ENCODE results near the gene HOXD12. TPM values are rescaled to one million over a fixed set of nuclear protein-coding genes. Genes with fewer than 3 reads are reported as not detected.

The HOXD12 gene
- total RNA-seq, 2 experiments from 2014 or later: 0.25 TPM; not detected in 1

DNA sequence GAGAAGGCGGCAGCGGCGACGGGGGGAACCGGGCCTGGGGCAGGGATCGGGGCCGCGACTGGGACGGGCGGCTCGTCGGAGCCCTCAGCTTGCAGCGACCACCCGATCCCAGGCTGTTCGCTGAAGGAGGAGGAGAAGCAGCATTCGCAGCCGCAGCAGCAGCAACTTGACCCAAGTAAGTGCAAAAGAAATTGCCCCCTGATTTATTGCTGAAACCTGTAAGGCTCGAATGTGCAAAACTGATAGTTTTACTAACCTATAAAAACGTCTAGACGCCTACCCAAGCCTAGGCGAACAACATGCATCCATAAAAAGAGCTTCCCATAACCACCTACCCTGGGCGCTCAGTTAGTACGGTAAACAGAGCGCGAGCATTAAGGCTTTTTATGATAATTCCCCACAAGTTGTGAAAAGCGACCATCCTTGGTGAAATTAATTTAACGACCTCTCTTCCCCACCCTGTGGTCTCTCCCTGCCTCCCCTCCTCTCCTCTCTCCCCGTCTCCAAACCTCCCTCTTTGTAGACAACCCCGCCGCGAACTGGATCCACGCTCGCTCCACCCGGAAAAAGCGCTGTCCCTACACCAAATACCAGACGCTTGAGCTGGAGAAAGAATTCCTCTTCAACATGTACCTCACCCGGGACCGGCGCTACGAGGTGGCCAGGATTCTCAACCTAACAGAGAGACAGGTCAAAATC, 24.0 kb downstream of the HOXD12 start:
- no peak overlapping the region for H3K27ac ChIP-seq (ENCODE audit: low read depth, low read length, poor library complexity, severe bottlenecking)
- no peaks in the 10 kb centered on the region for H4K20me1 ChIP-seq (ENCODE audit: insufficient read depth, low read length)
- no peak for TF ChIP-seq EZH2phosphoT487 (IDR thresholded peaks at IDR 0.05; ENCODE audit: borderline replicate concordance, low read depth, low read length)
- TF ChIP-seq, protein P1, sequence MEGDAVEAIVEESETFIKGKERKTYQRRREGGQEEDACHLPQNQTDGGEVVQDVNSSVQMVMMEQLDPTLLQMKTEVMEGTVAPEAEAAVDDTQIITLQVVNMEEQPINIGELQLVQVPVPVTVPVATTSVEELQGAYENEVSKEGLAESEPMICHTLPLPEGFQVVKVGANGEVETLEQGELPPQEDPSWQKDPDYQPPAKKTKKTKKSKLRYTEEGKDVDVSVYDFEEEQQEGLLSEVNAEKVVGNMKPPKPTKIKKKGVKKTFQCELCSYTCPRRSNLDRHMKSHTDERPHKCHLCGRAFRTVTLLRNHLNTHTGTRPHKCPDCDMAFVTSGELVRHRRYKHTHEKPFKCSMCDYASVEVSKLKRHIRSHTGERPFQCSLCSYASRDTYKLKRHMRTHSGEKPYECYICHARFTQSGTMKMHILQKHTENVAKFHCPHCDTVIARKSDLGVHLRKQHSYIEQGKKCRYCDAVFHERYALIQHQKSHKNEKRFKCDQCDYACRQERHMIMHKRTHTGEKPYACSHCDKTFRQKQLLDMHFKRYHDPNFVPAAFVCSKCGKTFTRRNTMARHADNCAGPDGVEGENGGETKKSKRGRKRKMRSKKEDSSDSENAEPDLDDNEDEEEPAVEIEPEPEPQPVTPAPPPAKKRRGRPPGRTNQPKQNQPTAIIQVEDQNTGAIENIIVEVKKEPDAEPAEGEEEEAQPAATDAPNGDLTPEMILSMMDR (conservative IDR thresholded peaks at IDR 0.05; ENCODE audit: low read length): no peak
- no peak overlapping the region for H2AFZ ChIP-seq (ENCODE audit: low read length)
- no peak overlapping the region for H3K4me2 ChIP-seq (ENCODE audit: low read length)
- no peak overlapping the region for H3K4me3 ChIP-seq (ENCODE audit: low read depth, low read length, poor library complexity, severe bottlenecking)
- H3K9me2 ChIP-seq (ENCODE audit: insufficient read depth, low read length): no peaks in the 10 kb centered on the region
- ChIA-PET POLR2A (no interaction called here), CTCF (ENCODE audit: unreplicated experiment) (no interaction called here)
- H3K36me3 ChIP-seq (ENCODE audit: insufficient read depth, low read length): no peaks in the 10 kb centered on the region
- no peaks in the 10 kb centered on the region for H3K4me1 ChIP-seq (ENCODE audit: insufficient read depth, low read length, poor library complexity, severe bottlenecking)
- intact Hi-C loops (cut with micrococcal nuclease; ENCODE audit: unreplicated experiment): no loop called here
- no peak for DNase-seq (ENCODE audit: low spot score)
- H3K9me3 ChIP-seq (ENCODE audit: low read length): no peaks in the 10 kb centered on the region
- BruUV-seq (replicated peaks): no TSS peak
- H3K79me2 ChIP-seq (ENCODE audit: insufficient read depth, low read depth, low read length): no peaks in the 10 kb centered on the region

DNA sequence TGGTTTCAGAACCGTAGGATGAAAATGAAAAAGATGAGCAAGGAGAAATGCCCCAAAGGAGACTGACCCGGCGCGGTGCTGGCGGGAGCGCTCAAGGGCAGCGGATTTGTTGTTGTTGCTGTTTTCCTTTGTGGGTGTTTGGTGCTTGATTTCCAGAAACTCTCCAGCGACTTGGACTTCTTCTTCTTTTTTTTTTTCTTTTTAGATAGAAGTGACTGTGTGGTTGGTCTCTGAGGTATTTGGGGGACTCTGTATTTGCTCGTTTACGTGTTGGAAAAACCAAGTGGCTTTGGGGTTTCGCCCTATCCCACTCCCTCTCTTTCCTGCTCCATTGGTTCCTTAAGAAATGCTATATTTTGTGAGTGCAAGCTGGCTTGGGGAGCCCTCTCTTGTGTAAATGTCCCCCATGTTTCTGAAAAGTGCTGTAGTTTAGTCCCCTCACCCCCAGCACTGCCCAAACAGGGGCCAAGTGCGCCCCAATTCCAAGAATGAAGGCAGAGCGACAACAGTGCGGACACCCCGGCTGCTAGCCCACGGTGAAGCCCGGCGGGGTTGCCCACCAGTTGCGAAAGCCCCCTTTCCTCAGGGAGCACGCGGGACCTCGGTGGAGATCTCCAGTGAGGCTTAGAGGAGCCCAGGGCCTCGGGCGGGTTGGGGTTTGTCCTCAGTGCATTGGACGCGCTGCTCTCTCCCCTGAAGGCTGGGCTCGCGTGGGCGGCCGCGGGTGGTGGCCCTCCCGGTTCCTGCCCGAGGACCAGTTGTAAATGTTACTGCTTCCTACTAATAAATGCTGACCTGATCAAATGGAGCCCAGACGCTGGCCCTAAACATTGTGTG, 24.7 kb downstream of the HOXD12 start:
- no TSS peak for BruUV-seq (replicated peaks)
- CTCF ChIA-PET (ENCODE audit: unreplicated experiment): no interaction called here
- POLR2A ChIA-PET: no interaction called here

More for the DNA sequence above, 24.7 kb downstream of the HOXD12 start:
- Histone ChIP-seq H3K4me3 (ENCODE audit: low read depth, low read length, poor library complexity, severe bottlenecking) (no peak overlapping the region), H3K4me1 (ENCODE audit: insufficient read depth, low read length, poor library complexity, severe bottlenecking) (no peaks in the 10 kb centered on the region), H3K27ac (ENCODE audit: low read depth, low read length, poor library complexity, severe bottlenecking) (no peak overlapping the region), H3K36me3 (ENCODE audit: insufficient read depth, low read length) (no peaks in the 10 kb centered on the region), H3K79me2 (ENCODE audit: insufficient read depth, low read depth, low read length) (no peaks in the 10 kb centered on the region), H3K4me2 (ENCODE audit: low read length) (no peak overlapping the region), H2AFZ (ENCODE audit: low read length) (no peak overlapping the region), H3K9me3 (ENCODE audit: low read length) (no peaks in the 10 kb centered on the region), H3K9me2 (ENCODE audit: insufficient read depth, low read length) (no peaks in the 10 kb centered on the region), H4K20me1 (ENCODE audit: insufficient read depth, low read length) (no peaks in the 10 kb centered on the region)
- intact Hi-C loops (cut with micrococcal nuclease; ENCODE audit: unreplicated experiment): no loop called here
- TF ChIP-seq, protein P1 (conservative IDR thresholded peaks at IDR 0.05; ENCODE audit: low read length): no peak
- TF ChIP-seq EZH2phosphoT487 (IDR thresholded peaks at IDR 0.05; ENCODE audit: borderline replicate concordance, low read depth, low read length): no peak
- no peak for DNase-seq (ENCODE audit: low spot score)

Measured in OCI-LY7 (cell line).